IMR-90 (cell line): Measurements from ENCODE around the gene MINDY2. TPM values are rescaled to one million over a fixed set of nuclear protein-coding genes. Genes with fewer than 3 reads are reported as not detected.
A peak's percentile ranks its signal among the peaks of the same experiment; 100 is the strongest.

ENCODE experiments used
- ATAC-seq: fragments of 200-7000 bp; cut with Tn5 transposase; 2 replicates; pipeline ENCODE4 v1.9.1; 2020; ENCODE audit warnings: low read depth, mild to moderate bottlenecking, moderate library complexity
- BruUV-seq: library from RNA; stranded (reverse); fragments of 400-500 nt; replicated peaks from 2 replicates; lab custom pipeline; 2021; lab: Mats Ljungman, UMichigan
- CTCF ChIA-PET: fragments of 300-600 bp; formaldehyde crosslinking; extraction: SDS; loops from one replicate; lab custom pipeline; 2021; ENCODE audit warnings: antibody characterized with exemption; lab: Yijun Ruan, JAX
- POLR2A ChIA-PET: fragments of 300-600 bp; sonication (Branson Sonifier 250); formaldehyde crosslinking; loops from one replicate; lab custom pipeline; 2022; ENCODE audit warnings: antibody characterized with exemption; ENCODE audit not compliant: unreplicated experiment; lab: Charles Lee
- DNase-seq: peaks from one replicate; pipeline ENCODE4 v3.0.0; 2013
- H2AFZ ChIP-seq: replicated peaks from 2 replicates; pipeline ENCODE3; 2013; ENCODE audit warnings: low read length, mild to moderate bottlenecking; ENCODE audit not compliant: poor library complexity
- H2AK5ac ChIP-seq: 2 replicates; pipeline ENCODE4 v1.6.1; 2013; ENCODE audit warnings: low read depth, low read length, inconsistent platforms
- H2AK9ac ChIP-seq: replicated peaks from 2 replicates; pipeline ENCODE3; 2013; ENCODE audit warnings: mild to moderate bottlenecking, low read depth, low read length, moderate library complexity; ENCODE audit not compliant: poor library complexity
- H2BK120ac ChIP-seq: 2 replicates; pipeline ENCODE4 v1.6.1; 2013; ENCODE audit warnings: low read depth, low read length, inconsistent platforms
- H2BK15ac ChIP-seq: 3 replicates; pipeline ENCODE4 v1.6.1; 2013; ENCODE audit warnings: low read depth, low read length, inconsistent platforms
- H2BK20ac ChIP-seq: 2 replicates; pipeline ENCODE4 v1.6.1; 2013; ENCODE audit warnings: low read depth, mild to moderate bottlenecking, inconsistent platforms, low read length, moderate library complexity
- H2BK5ac ChIP-seq: 2 replicates; pipeline ENCODE4 v1.6.1; 2013; ENCODE audit warnings: mild to moderate bottlenecking, low read depth, low read length, inconsistent platforms; ENCODE audit not compliant: poor library complexity, severe bottlenecking
- H3K14ac ChIP-seq: replicated peaks from 2 replicates; pipeline ENCODE4 v1.6.1; 2013; ENCODE audit warnings: low read depth, low read length, inconsistent platforms
- H3K18ac ChIP-seq: 2 replicates; pipeline ENCODE4 v1.6.1; 2013; ENCODE audit warnings: low read depth, low read length, control low read depth
- H3K23ac ChIP-seq: 2 replicates; pipeline ENCODE4 v1.6.1; 2013; ENCODE audit warnings: low read depth, low read length, inconsistent platforms
- H3K27ac ChIP-seq: 2 replicates; pipeline ENCODE4 v1.5.1; 2013; ENCODE audit warnings: mild to moderate bottlenecking, control low read depth, low read length; ENCODE audit not compliant: insufficient read depth
- H3K27me3 ChIP-seq: 2 replicates; pipeline ENCODE4 v1.6.1; 2013; ENCODE audit warnings: low read length; ENCODE audit not compliant: control insufficient read depth, insufficient read depth
- H3K36me3 ChIP-seq: 2 replicates; pipeline ENCODE4 v1.6.1; 2013; ENCODE audit warnings: low read length, mixed read lengths; ENCODE audit not compliant: control insufficient read depth, insufficient read depth
- H3K4ac ChIP-seq: 2 replicates; pipeline ENCODE4 v1.6.1; 2013; ENCODE audit warnings: low read depth, low read length, inconsistent platforms
- H3K4me1 ChIP-seq: 2 replicates; pipeline ENCODE4 v1.6.1; 2013; ENCODE audit warnings: low read length, mixed read lengths; ENCODE audit not compliant: control insufficient read depth, insufficient read depth
- H3K4me2 ChIP-seq: 2 replicates; pipeline ENCODE4 v1.6.1; 2013; ENCODE audit warnings: low read depth, mild to moderate bottlenecking, control low read depth, low read length, moderate library complexity
- H3K4me3 ChIP-seq: 2 replicates; pipeline ENCODE4 v1.5.1; 2013; ENCODE audit warnings: low read depth, mild to moderate bottlenecking, control low read depth, low read length, moderate library complexity; ENCODE audit not compliant: insufficient read depth
- H3K56ac ChIP-seq: 2 replicates; pipeline ENCODE4 v1.6.1; 2013; ENCODE audit warnings: low read length, inconsistent platforms; ENCODE audit not compliant: insufficient read depth; ENCODE audit errors: extremely low read depth
- H3K79me1 ChIP-seq, 2 experiments: 2 replicates each; pipeline ENCODE4 v1.6.1; 2013; ENCODE audit warnings: low read length in 2 of 2, inconsistent platforms in 1 of 2, low read depth in 1 of 2
- H3K9ac ChIP-seq: 2 replicates; pipeline ENCODE4 v1.6.1; 2013; ENCODE audit warnings: low read depth, low read length, control low read depth
- H3K9me1 ChIP-seq: 2 replicates; pipeline ENCODE4 v1.6.1; 2013; ENCODE audit warnings: low read length, inconsistent platforms; ENCODE audit not compliant: insufficient read depth
- H3K9me3 ChIP-seq: 2 replicates; pipeline ENCODE4 v1.6.1; 2013; ENCODE audit warnings: low read length; ENCODE audit not compliant: control insufficient read depth, insufficient read depth
- H4K20me1 ChIP-seq: 2 replicates; pipeline ENCODE4 v1.6.1; 2013; ENCODE audit warnings: low read length, inconsistent platforms; ENCODE audit not compliant: insufficient read depth
- H4K5ac ChIP-seq: 2 replicates; pipeline ENCODE4 v1.6.1; 2013; ENCODE audit warnings: mild to moderate bottlenecking, low read depth, low read length, control low read depth
- H4K8ac ChIP-seq, 2 experiments: 2 replicates each; pipeline ENCODE4 v1.6.1; 2013; ENCODE audit warnings: low read depth in 2 of 2, low read length in 2 of 2, control low read depth in 1 of 2, inconsistent platforms in 1 of 2
- H4K91ac ChIP-seq: 2 replicates; pipeline ENCODE4 v1.6.1; 2013; ENCODE audit warnings: low read depth, low read length, inconsistent platforms; ENCODE audit not compliant: insufficient read depth
- CHD1 ChIP-seq: IDR thresholded peaks from 2 replicates; pipeline ENCODE4 v1.6.1; 2012; ENCODE audit warnings: low read depth, low read length, improper control_type of control experiment
- MAZ ChIP-seq: IDR thresholded peaks from 2 replicates; pipeline ENCODE4 v1.6.1; 2012; ENCODE audit warnings: low read depth, mild to moderate bottlenecking, low read length, improper control_type of control experiment, moderate library complexity, borderline replicate concordance
- POLR2A ChIP-seq: IDR thresholded peaks from 2 replicates; pipeline ENCODE4 v1.6.1; 2012; ENCODE audit warnings: mild to moderate bottlenecking, low read depth, low read length
- RAD21 ChIP-seq: IDR thresholded peaks from 2 replicates; pipeline ENCODE4 v1.6.1; 2012; ENCODE audit warnings: low read length, improper control_type of control experiment
- SMC3 ChIP-seq: fragments of 150-350 bp; IDR thresholded peaks from 2 replicates; pipeline ENCODE4 v1.6.1; 2016; ENCODE audit warnings: low read depth, mild to moderate bottlenecking, antibody characterized with exemption, low read length, moderate library complexity
- WGBS, 2 experiments: methylation state at CpG; one replicate each; pipeline versions ENCODE4 v1.1.5 to v1.1.7; 2013; ENCODE audit warnings: missing lambda C conversion rate in 2 of 2; ENCODE audit not compliant: insufficient read length in 1 of 2; ENCODE audit errors: extremely low coverage in 2 of 2; 5-methylcytosine and 5-hydroxymethylcytosine counted together
- dilution Hi-C: fragments of 300-500 bp; cut with HindIII; formaldehyde crosslinking; loops from one replicate; pipeline ENCODE4 v1.14.3; 2018; ENCODE audit warnings: low sequenced_read_pairs; ENCODE audit not compliant: unreplicated experiment
- in situ Hi-C: fragments of 300-500 bp; cut with MboI; formaldehyde crosslinking; loops from 3 replicates; pipeline ENCODE4 v1.14.3; 2019; ENCODE audit warnings: low sequenced_read_pairs, inconsistent platforms, mixed read lengths
- intact Hi-C: fragments of 100-400 bp; cut with micrococcal nuclease; formaldehyde crosslinking; loops from 2 replicates; pipeline ENCODE4 v1.10.0; 2022
- polyA plus RNA-seq, 3 experiments: library from polyadenylated mRNA; depleted of rRNA; stranded (reverse); fragments of >200 nt; gene quantifications; 2 replicates each; pipeline ENCODE4 v1.2.3, GENCODE V29; 2012; ENCODE audit warnings: low replicate concordance in 1 of 3
- total RNA-seq: library from RNA; depleted of rRNA; stranded (reverse); fragments of >200 nt; gene quantifications from 2 replicates; pipeline ENCODE4 v1.2.3, GENCODE V29; 2012
- TF ChIP-seq, protein P1 (sequence below): fragments of 150-350 bp; IDR thresholded peaks from 2 replicates; pipeline ENCODE4 v1.6.1; 2017; ENCODE audit warnings: mild to moderate bottlenecking, antibody characterized with exemption, low read length, low read depth
- TF ChIP-seq, protein P2 (sequence below): conservative IDR thresholded peaks from 2 replicates; pipeline ENCODE4 v1.5.1; 2012; ENCODE audit warnings: mild to moderate bottlenecking, low read depth, low read length, improper control_type of control experiment

The MINDY2 gene
- total and polyA plus RNA-seq, 2 of the 4 experiments (the other 2 are of a cell fraction): 4.0 to 9.3 TPM

DNA sequence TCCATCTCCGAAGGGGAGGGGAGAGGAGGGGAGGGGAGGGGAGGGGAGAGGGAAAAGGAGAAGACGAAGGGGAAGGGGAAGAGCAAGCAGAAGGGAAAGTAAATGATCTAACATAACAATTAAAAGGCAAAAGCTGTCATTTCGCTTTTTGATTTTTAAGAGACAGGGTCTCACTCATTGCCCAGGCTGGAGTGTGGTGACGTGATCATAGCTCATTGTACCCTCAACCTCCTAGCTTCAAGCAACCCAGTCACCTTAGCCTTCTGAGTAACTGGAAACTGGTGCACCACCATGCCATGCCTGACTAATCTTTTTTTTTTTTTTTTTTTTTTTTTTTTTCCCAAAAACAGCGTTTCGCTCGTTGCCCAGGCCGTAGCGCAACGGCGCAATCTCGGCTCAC lies 44.2 kb upstream of the MINDY2 start:
- ATAC-seq (no peak), DNase-seq (no peak)
- Histone ChIP-seq H4K20me1 (peaks cover 75% of the 10 kb centered on the region), H3K4me2 (no peak overlapping the region), H3K9ac (no peak overlapping the region), H3K56ac (no peak overlapping the region), H3K23ac (no peak overlapping the region), H2BK15ac (no peak overlapping the region), H4K91ac (no peak overlapping the region), H2AFZ (no peak overlapping the region), H2BK5ac (no peak overlapping the region), H3K4me3 (no peak overlapping the region), H3K79me1 (peaks cover 12 to 77% of the 10 kb centered on the region in 2 experiments), H3K14ac (peak overlapping the region; percentile 66), H2AK5ac (peak overlapping the region; percentile 70; the same call in 1 of the 2 replicates), H3K4ac (no peak overlapping the region), H3K9me1 (peaks cover 15% of the 10 kb centered on the region), H2AK9ac (no peak overlapping the region), H2BK20ac (no peak overlapping the region), H4K8ac (peak overlapping the region in 1 of 2 experiments; percentile 58; a peak in 1 of 4 replicates), H3K27me3 (no peaks in the 10 kb centered on the region), H3K27ac (no peak overlapping the region), H3K4me1 (peaks cover 18% of the 10 kb centered on the region), H3K36me3 (0 out of 2 replicates have a peak, but pooled peaks cover 3% of the 10 kb centered on the region), H2BK120ac (no peak overlapping the region), H3K18ac (no peak overlapping the region), H3K9me3 (no peaks in the 10 kb centered on the region), H4K5ac (no peak overlapping the region)
- in situ Hi-C loops: no loop called here
- TF ChIP-seq POLR2A (no peak), MAZ (no peak), CHD1 (no peak), RAD21 (no peak), SMC3 (no peak)
- TF ChIP-seq, protein P1, sequence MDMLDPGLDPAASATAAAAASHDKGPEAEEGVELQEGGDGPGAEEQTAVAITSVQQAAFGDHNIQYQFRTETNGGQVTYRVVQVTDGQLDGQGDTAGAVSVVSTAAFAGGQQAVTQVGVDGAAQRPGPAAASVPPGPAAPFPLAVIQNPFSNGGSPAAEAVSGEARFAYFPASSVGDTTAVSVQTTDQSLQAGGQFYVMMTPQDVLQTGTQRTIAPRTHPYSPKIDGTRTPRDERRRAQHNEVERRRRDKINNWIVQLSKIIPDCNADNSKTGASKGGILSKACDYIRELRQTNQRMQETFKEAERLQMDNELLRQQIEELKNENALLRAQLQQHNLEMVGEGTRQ: no peak
- TF ChIP-seq, protein P2, sequence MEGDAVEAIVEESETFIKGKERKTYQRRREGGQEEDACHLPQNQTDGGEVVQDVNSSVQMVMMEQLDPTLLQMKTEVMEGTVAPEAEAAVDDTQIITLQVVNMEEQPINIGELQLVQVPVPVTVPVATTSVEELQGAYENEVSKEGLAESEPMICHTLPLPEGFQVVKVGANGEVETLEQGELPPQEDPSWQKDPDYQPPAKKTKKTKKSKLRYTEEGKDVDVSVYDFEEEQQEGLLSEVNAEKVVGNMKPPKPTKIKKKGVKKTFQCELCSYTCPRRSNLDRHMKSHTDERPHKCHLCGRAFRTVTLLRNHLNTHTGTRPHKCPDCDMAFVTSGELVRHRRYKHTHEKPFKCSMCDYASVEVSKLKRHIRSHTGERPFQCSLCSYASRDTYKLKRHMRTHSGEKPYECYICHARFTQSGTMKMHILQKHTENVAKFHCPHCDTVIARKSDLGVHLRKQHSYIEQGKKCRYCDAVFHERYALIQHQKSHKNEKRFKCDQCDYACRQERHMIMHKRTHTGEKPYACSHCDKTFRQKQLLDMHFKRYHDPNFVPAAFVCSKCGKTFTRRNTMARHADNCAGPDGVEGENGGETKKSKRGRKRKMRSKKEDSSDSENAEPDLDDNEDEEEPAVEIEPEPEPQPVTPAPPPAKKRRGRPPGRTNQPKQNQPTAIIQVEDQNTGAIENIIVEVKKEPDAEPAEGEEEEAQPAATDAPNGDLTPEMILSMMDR: no peak
- dilution Hi-C loops: no loop called here
- no CpG with 5 or more reads among the region's 12 CpGs for WGBS, 2 experiments
- intact Hi-C loops: no loop called here
- ChIA-PET CTCF (no interaction called here), POLR2A (no interaction called here)
- no TSS peak for BruUV-seq
